Choroid plexus epithelial cell (primary cell): ENCODE data around the gene GLRX5.
A peak's percentile ranks its signal among the peaks of the same experiment; 100 is the strongest.
"Not testable (repeated sequence)": the region's sequence is repeated elsewhere in the genome, so short reads cannot be mapped to it uniquely, and the experiment has no call there.

Experiments
- DNase-seq: peaks from one replicate; pipeline ENCODE4 v3.0.0-alpha.2; 2010; ENCODE audit warnings: low read depth
- H3K4me3 ChIP-seq: 2 replicates; pipeline ENCODE4 v1.5.1; 2011; ENCODE audit warnings: low read depth, mild to moderate bottlenecking, control low read depth, low read length, moderate library complexity
- TF ChIP-seq, protein P1 (sequence below): conservative IDR thresholded peaks from 2 replicates; pipeline ENCODE4 v1.5.1; 2011; ENCODE audit warnings: low read depth, mild to moderate bottlenecking, control low read depth, inconsistent platforms, low read length, moderate library complexity

GLRX5 gene

DNA sequence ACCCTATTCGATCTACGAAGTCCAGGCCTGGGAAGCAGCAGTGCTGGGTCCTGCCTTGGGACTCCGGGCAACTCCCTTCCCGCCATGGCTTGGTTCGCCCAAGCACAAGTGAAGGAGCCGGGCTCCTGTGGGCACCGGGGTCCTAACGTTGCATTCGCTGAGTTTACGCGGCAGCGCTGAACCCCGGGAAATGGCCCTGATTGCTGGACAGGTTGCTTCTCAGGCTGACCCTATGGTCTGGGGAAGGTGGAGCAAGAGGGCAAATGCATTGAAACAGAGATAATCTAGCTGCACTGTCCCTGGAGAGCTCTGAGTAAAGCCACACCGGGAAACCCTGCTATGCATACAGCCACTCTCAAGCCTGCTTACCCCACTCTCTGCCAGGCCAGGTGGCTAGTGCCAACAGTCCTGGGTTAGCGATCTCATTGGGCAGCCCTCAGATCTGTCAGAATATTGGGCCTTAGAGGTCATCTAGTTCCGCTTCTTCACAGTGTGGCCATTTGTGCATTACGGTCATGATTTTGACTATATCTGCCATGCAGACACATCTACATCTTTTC, 29.7 kb upstream of the GLRX5 start:
- no peak overlapping the region for H3K4me3 ChIP-seq
- TF ChIP-seq, protein P1, sequence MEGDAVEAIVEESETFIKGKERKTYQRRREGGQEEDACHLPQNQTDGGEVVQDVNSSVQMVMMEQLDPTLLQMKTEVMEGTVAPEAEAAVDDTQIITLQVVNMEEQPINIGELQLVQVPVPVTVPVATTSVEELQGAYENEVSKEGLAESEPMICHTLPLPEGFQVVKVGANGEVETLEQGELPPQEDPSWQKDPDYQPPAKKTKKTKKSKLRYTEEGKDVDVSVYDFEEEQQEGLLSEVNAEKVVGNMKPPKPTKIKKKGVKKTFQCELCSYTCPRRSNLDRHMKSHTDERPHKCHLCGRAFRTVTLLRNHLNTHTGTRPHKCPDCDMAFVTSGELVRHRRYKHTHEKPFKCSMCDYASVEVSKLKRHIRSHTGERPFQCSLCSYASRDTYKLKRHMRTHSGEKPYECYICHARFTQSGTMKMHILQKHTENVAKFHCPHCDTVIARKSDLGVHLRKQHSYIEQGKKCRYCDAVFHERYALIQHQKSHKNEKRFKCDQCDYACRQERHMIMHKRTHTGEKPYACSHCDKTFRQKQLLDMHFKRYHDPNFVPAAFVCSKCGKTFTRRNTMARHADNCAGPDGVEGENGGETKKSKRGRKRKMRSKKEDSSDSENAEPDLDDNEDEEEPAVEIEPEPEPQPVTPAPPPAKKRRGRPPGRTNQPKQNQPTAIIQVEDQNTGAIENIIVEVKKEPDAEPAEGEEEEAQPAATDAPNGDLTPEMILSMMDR, result no peak
- no peak for DNase-seq

DNA sequence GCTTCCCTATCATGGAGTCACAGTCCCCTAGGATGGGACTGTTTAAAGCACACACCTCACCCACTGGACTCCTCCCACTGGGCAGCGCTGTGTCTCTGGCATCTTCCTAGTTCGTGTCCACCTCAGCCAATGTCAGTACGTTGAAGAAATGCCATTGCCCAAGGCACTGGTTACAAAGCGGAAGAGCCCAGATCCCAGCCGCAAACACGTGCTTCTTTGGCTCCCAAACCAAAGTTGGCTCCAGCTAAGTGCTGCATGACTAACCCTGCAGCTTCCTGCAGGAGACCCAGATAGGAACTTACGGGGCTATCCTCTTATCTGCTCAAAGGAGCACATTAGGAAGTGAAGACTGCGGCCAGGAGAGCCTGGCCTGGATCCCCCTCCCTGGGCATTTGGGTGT, 27.7 kb upstream of the GLRX5 start:
- TF ChIP-seq, protein P1, result no peak
- DNase-seq, result peak; percentile 92
- H3K4me3 ChIP-seq, result no peak overlapping the region

DNA sequence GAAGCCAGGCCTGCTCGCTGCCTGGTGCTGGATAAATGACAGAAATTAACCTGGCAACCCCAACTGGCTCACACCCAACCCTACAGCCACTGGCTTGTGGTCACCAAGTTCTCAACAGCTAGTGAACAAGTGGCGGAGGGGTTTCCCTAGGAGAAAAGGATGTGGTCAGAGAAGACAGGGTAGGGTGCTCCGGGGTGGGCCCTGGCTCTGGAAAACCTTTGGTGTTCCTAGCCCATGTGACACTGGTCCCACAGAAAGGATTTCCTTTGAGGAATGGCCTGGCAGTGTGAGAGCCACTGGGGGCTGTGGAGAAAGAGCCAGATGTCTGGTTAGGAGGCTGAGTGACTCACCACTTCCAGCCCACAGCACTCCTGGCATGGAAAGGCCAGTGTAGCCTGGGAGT, 27.1 kb upstream of the GLRX5 start:
- no peak overlapping the region for H3K4me3 ChIP-seq
- peak; percentile 60 for DNase-seq
- TF ChIP-seq, protein P1, result no peak

DNA sequence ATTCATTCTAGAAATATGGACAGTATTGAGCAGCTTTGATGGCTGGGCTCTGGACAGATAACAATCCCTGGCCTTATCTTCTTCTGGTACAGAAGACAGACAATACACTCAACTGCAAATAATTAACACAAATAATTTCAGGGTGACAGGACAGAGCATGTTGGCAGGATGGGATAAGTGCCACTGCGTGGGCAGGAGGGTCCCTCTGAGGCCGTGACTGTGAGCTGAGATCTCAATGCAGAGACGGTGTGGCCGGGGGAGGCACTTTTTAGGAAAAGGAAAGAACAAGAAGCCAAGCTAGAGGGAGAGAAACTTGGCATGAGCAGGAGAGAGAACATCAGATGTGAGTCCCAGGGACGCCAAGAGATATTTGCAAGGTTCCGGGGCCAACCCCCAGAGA, 26.5 kb upstream of the GLRX5 start:
- no peak overlapping the region for H3K4me3 ChIP-seq
- TF ChIP-seq, protein P1, result no peak
- no peak for DNase-seq

DNA sequence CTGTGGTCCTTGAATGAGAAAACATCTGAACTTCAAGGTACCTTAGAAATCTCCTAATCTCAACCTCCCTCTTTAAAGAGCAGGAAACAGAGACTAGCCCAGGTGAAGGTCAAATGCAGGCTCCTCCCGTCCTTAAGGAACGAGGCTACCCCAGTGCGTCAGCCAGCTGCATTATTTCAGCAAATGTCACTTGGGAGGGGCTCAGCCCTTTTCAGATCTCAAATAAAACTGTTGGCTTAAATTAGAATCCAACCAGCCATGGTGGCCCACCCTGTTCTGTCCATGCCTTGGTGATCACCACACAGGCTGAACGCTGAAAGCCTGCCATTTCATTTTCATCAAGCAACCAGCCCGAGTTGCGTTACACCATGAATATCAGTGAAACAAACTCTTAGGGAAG, 25.4 kb upstream of the GLRX5 start:
- no peak overlapping the region for H3K4me3 ChIP-seq
- TF ChIP-seq, protein P1, result no peak
- no peak for DNase-seq

DNA sequence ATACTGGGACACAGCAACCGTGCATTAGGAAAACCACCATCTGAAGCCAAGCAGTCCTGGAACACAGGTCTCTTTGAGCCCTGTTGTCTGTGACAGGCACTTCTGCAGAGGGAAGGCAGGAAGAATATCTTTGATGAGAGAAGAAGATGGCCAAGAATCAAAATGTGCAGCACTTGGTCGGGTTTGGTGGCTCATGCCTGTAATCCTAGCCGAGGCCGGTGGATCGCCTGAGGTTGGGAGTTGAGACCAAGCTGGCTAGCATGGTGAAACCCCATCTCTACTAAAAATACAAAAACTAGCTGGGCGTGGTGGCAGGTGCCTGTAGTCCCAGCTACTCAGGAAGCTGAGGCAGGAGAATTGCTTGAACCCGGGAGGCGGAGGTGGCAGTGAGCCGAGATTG, 24.5 kb upstream of the GLRX5 start:
- not testable (repeated sequence) for H3K4me3 ChIP-seq, DNase-seq

DNA sequence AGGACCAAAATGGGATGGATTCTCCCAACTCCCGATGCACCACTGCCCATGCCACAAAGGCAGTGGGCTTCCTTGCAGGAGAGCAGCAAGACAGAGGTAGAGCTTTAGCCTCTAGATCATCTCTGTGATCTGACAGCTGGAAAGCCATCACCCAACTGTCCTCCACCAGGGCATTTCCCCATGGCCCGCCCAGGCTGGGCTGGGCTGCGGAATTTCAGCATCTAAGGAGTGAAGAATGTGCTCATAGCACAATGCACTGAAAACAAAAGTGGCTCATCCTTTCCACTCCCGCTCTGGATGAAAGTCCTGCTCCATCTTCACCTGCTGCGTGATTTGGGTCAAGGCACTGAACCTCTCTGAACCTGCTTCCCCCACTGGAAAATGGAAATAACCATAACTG, 24.0 kb upstream of the GLRX5 start:
- no peak for DNase-seq
- TF ChIP-seq, protein P1, result no peak
- H3K4me3 ChIP-seq, result no peak overlapping the region

DNA sequence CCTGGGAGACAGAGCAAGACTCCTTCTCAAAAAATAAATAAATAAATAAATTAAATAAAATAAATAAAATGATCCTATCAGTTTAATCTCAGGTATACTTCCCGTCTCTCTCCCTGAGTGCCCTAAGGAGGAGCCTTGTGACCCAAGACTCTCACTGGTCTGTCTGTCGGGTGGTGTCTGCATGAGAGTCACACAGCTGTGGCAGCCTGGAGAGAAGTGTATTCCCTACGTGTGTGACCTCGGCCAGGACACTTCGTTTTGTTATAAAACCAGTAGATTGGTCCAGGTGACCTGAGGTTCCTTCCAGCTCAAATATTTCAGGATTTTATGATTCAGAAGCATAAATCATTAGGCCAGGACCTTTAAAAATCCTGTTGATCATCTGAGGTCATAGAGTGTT, 23.2 kb upstream of the GLRX5 start:
- TF ChIP-seq, protein P1, result no peak
- no peak for DNase-seq
- H3K4me3 ChIP-seq, result no peak overlapping the region
